ENCODE data around the gene SOX15.

The SOX15 gene

GRCh38 chr17:7589891-7590691, at the start of gene SOX15:
TSS of gene SOX15 (minus strand) at chr17:7590094. CDS start at chr17:7589676, 418 bp downstream.
- no peaks in the 10 kb centered on the region; the same call in 1 of the 2 replicates for H3K4me1 ChIP-seq (ENCODE audit: control insufficient read depth, insufficient read depth, low read length)
- ChIA-PET CTCF (interaction anchor here (0.6 to 2.0 kb wide), 8 partner anchors 10 to 291 kb away, joined by 3 to 10 read pairs (median 4); partner anchors contain the start of genes CD68, TP53 and WRAP53), POLR2A (interaction anchor here (0.6 to 3.1 kb wide), 6 partner anchors 9 to 311 kb away, joined by 3 to 18 read pairs (median 4); partner anchors contain the start of genes CD68 and TP53)
- no peaks in the 10 kb centered on the region for H3K9me3 ChIP-seq (ENCODE audit: control insufficient read depth, insufficient read depth, low read depth, low read length)
- peak; percentile 20; the same call in 1 of the 2 replicates for TF ChIP-seq SCRT2 (tag by site-specific recombination; IDR thresholded peaks at IDR 0.05)
- TF ChIP-seq ZNF670 (tag by site-specific recombination; IDR thresholded peaks at IDR 0.05; ENCODE audit: low read depth), result no peak
- 0 out of 2 replicates have a peak, but pooled peaks have one; percentile 23 for TF ChIP-seq KLF10 (tag by site-specific recombination; IDR thresholded peaks at IDR 0.05)
- peak; percentile 55; the same call in 1 of the 2 replicates for TF ChIP-seq KLF9 (tag by site-specific recombination; IDR thresholded peaks at IDR 0.05; ENCODE audit: low read depth)
- H3K36me3 ChIP-seq (ENCODE audit: control insufficient read depth in 2 of 2, insufficient read depth in 1 of 2, low read length in 2 of 2), result peaks cover 40 to 94% of the 10 kb centered on the region in 2 experiments
- H3K4me3 ChIP-seq (ENCODE audit: low read depth, low read length), result no peak within 1 kb of the TSS
- H3K27ac ChIP-seq (ENCODE audit: extremely low read depth, low read depth, low read length), result peak within 1 kb of the TSS; percentile 8; the same call in 1 of the 2 replicates

- POLR2A ChIA-PET, result interaction anchor here (1.0 to 1.4 kb wide), 2 partner anchors 8 to 52 kb away, joined by 3 to 4 read pairs; partner anchors contain the start of genes SAT2 and WRAP53
- CTCF ChIA-PET, result interaction anchor here (0.7 to 10.7 kb wide), 5 partner anchors 14 to 1580 kb away, joined by 4 to 207 read pairs (median 4); partner anchors contain the start of genes TP53 and WRAP53
- no peak for TF ChIP-seq AEBP2 (tag by site-specific recombination; IDR thresholded peaks at IDR 0.05; ENCODE audit: borderline replicate concordance)
- TF ChIP-seq ZNF341 (tag by site-specific recombination; IDR thresholded peaks at IDR 0.05; ENCODE audit: low read depth), result peak; percentile 37
- H3K4me1 ChIP-seq (ENCODE audit: control insufficient read depth, insufficient read depth, low read length), result no peaks in the 10 kb centered on the region
- no peaks in the 10 kb centered on the region for H3K9me3 ChIP-seq (ENCODE audit: control insufficient read depth, insufficient read depth, low read depth, low read length)
- H3K4me3 ChIP-seq (ENCODE audit: low read depth, low read length), result no peak overlapping the region
- no peak overlapping the region for H3K27ac ChIP-seq (ENCODE audit: extremely low read depth, low read depth, low read length)
- H3K36me3 ChIP-seq (ENCODE audit: control insufficient read depth in 2 of 2, insufficient read depth in 1 of 2, low read length in 2 of 2), result no peaks in the 10 kb centered on the region
Observed at GRCh38 chr17:7636163-7636562, 46.3 kb upstream of the SOX15 start.

- H3K9me3 ChIP-seq (ENCODE audit: control insufficient read depth, insufficient read depth, low read depth, low read length), result no peaks in the 10 kb centered on the region
- ChIA-PET POLR2A (interaction anchor here (0.9 to 9.6 kb wide), 2 partner anchors 16 to 52 kb away, joined by 4 to 215 read pairs; partner anchors contain the start of genes ATP1B2, TP53 and WRAP53), CTCF (interaction anchor here (0.6 to 10.7 kb wide), 19 partner anchors 13 to 423 kb away, joined by 3 to 207 read pairs (median 5); partner anchors contain the start of genes DNAH2, FXR2, TP53 and WRAP53)
- H3K36me3 ChIP-seq (ENCODE audit: control insufficient read depth in 2 of 2, insufficient read depth in 1 of 2, low read length in 2 of 2), result no peaks in the 10 kb centered on the region
- no peak overlapping the region for H3K4me3 ChIP-seq (ENCODE audit: low read depth, low read length)
- H3K4me1 ChIP-seq (ENCODE audit: control insufficient read depth, insufficient read depth, low read length), result no peaks in the 10 kb centered on the region
- TF ChIP-seq ATF2 (tag by site-specific recombination; IDR thresholded peaks at IDR 0.05; ENCODE audit: low read depth), result no peak
- TF ChIP-seq MZF1 (tag by site-specific recombination; IDR thresholded peaks at IDR 0.05; ENCODE audit: borderline replicate concordance), result no peak
- 0 out of 2 replicates have a peak, but pooled peaks have one; percentile 11 for TF ChIP-seq KLF1 (tag by site-specific recombination; IDR thresholded peaks at IDR 0.05)
- TF ChIP-seq IKZF3 (tag by site-specific recombination; IDR thresholded peaks at IDR 0.05), result 0 out of 2 replicates have a peak, but pooled peaks have one; percentile 20
- 0 out of 2 replicates have a peak, but pooled peaks have one; percentile 38 for TF ChIP-seq ZNF596 (tag by site-specific recombination; IDR thresholded peaks at IDR 0.05)
- peak; percentile 79 for TF ChIP-seq CTCF (tag by site-specific recombination; IDR thresholded peaks at IDR 0.05)
- TF ChIP-seq PRDM10 (tag by site-specific recombination; IDR thresholded peaks at IDR 0.05), result peak; percentile 80
- TF ChIP-seq ZNF654 (tag by site-specific recombination; IDR thresholded peaks at IDR 0.05; ENCODE audit: low read depth), result peak; percentile 72
- no peak overlapping the region for H3K27ac ChIP-seq (ENCODE audit: extremely low read depth, low read depth, low read length)
Observed at GRCh38 chr17:7634384-7634783, 44.5 kb upstream of the SOX15 start.
